DMS114 treated with DMSO at 0.1 percent for 48 hours (cell line): ENCODE results near the gene UNCX.
A peak's percentile ranks its signal among the peaks of the same experiment; 100 is the strongest.
"Not testable (repeated sequence)": the region's sequence is repeated elsewhere in the genome, so short reads cannot be mapped to it uniquely, and the experiment has no call there.

Experiments
- DNase-seq: peaks from one replicate; lab custom pipeline; 2025; ENCODE audit not compliant: unreplicated experiment; lab: John Stamatoyannopoulos, UW

The UNCX gene

DNA sequence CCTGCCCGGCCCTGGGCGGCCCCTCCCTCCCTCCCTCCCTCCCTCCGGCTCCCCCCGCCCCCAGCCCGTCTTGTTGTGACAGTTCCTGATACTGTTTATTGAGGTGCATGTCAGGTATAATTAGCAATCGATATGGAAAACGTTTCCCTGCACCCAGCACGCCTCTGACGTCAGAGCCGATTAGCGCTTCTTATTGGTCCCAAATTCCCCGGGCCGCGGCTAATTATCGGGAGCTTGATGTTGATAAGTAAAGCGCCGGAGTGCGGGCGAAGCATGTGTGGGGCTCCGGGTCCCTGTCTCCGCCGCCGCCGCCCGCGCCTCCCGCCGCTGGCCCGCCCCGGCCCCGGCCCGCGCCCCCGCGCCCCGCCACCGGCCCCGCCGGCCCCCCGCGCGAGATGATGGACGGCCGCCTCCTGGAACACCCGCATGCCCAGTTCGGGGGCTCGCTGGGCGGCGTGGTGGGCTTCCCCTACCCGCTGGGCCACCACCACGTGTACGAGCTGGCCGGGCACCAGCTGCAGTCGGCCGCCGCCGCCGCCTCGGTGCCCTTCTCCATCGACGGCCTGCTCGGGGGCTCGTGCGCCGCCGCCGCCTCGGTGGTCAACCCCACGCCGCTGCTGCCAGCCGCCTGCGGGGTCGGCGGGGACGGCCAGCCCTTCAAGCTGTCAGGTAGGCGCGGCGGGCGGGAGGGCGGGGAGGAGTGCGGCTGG, at the start of gene UNCX:
Gene UNCX, plus strand, starts transcription at position 250 of the 710 bp plus-strand sequence. Its CDS starts 146 bp downstream, at position 396.
- no peak for DNase-seq

DNA sequence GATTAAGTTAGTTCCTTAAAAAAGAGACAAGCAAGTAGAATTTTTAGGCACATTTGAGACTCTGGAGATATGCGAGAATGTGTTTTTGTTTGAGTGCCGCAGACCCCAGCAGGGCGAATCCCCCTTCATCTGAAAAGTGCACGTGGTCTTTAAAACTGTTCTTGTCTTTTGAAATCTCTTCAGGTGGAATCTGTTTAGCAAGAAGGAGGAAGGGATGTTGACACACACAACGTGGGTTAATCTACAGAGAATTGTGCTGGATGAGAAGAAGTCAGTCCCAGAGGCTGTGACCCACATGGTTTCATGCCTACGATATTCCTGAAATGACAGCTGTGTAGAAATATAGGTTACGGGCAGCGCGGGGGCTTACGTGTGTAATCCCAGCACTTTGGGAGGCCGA, 45.5 kb upstream of the UNCX start:
- DNase-seq = no peak

DNA sequence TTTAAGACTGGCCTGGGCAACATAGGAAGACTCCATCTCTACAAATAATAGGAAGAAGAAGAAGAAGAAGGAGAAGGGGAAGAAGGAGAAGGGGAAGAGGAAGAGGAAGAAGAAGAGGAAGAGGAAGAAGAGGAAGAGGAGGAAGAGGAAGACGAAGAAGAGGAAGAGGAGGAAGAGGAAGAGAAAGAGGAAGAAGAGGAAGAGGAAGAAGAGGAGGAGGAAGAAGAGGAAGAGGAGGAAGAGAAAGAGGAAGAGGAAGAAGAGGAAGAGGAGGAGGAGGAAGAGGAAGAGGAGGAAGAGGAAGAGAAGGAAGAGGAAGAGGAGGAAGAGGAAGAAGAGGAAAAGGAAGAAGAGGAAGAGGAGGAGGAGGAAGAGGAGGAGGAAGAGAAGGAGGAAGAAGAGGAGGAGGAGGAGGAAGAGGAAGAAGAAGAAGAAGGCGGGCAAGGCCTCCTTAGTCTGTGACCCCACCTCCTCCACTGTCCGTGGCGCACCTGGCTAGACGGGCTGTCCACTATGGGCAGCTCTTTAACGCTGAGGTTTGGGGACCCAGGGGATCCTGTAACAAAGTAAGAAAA, 43.9 kb upstream of the UNCX start:
- no peak for DNase-seq

DNA sequence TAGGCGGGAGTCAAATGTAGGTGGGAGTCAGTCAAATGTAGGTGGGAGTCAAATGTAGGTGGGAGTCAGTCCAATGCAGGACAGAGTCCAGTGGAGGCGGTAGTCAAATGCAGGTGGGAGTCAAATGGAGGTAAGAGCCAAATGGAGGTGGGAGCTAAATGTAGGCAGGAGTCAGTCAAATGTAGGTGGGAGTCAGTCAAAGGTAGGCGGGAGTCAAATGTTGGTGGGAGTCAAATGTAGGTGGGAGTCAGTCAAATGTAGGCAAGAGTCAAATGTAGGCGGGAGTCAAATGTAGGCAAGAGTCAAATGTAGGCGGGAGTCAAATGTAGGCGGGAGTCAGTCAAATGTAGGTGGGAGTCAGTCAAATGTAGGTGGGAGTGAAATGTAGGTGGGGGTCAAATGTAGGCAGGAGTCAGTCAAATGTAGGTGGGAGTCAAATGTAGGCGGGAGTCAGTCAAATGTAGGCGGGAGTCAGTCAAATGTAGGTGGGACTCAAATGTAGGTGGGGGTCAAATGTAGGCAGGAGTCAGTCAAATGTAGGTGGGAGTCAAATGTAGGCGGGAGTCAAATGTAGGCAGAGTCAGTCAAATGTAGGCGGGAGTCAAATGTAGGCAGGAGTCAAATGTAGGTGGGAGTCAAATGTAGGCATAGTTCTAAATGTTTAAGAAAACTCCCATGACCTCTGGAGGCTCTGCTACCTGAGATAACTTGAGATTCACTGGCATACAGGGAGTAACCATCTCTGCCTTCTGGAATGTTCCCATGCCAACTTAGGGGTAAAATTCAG, 42.5 kb upstream of the UNCX start:
- no peak for DNase-seq

DNA sequence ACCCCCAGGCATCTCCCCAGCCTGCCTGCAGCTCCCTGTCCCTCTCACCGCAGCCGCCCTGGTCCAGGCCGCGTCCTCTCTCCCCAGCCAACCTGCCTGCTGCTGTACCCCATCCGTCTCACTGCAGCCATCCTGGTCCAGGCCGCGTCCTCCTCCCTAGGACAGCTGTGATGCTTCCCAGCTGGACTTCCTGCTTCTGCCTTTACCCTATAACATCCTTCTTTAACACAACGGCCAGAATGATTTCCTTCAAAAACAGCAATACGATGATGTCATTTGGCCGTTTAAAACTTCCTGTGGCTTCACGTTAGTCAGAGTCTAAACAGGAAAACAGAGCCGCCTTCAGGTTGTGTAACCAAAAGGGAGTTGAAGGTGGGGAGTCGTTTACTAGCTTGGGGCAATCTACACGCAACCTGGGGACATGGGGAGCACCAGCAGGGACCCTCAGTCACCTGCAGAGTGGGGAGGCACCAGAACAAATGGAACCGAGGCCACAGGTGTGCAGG, 40.4 kb upstream of the UNCX start:
- no peak for DNase-seq

- DNase-seq = peak; percentile 38
These were observed 38.9 kb upstream of the UNCX start for GRCh38 chr7:1193593-1194424.

GRCh38 chr7:1196441-1196840, 36.2 kb upstream of the UNCX start:
- not testable (repeated sequence) for DNase-seq

- DNase-seq = no peak
These were observed 35.7 kb upstream of the UNCX start for GRCh38 chr7:1196950-1197349.

DNA sequence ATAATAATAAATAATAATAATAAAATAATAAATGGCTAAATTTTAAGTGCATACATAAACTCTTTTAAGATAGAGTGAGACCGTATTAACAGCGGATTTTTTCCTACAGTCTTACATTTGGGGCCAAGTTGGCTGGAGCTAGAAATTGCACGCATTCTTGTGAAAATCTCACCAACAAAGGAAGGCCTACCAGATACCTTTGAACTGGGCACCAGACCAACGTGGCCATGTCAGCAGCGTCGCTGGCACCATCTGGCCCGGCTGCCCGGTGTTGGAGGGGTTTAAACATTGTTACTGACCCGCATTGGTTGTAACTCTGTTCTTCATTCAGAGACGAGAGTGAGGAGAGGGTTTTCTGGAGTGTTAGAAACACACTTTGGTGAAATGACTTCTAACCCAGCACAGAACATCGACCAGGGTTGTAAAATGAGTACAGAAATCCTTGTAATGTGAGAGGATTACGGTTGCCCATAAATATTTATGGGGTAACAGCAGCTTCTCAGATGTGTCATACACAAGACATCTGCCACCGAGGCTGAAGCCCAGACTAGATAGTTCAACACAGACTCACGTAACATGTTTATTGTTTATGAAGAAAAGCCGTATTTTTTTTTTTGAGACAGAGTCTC, 34.6 kb upstream of the UNCX start:
- no peak for DNase-seq

DNA sequence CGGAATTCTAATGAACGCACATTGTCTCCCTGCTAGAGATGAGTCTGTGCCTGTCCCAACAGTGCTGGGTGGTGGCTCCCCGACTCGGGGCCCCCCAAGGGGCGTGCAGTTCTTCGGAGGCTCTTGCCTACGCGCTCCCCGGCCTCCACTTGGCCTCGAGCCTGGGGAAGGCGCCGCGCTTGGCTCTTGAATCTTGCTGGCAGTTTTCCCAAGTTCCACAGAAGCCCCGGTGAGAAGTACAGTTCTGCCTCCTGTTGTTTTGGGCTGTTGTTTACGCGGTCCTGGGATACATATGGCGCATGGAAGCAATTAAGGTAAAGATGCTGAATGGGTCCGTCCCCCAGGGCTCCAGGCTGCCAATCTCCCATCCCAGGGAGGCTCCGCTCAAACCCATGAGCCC, 32.6 kb upstream of the UNCX start:
- DNase-seq = no peak

DNA sequence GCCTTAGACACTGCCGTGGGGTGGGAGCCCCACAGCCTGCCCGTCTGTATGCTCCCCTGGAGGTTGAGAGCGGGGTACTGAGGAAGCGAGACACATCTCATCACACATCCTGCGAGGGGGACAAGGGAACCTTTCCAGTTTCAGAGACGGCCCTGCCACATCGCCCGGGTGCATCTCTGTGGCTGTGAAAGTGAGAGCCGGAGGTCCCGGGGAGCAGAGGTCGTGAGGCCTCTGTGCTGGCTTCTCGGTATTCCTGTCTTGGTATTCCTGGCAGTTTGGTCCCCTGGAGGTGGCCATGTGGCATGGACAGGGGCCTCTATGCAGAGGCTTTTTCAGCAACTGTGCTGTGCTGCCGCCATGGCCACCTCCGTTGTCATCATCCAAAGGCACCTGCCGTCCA, 30.8 kb upstream of the UNCX start:
- no peak for DNase-seq

- DNase-seq = not testable (repeated sequence)
These were observed 29.8 kb upstream of the UNCX start for GRCh38 chr7:1202914-1203313.

DNA sequence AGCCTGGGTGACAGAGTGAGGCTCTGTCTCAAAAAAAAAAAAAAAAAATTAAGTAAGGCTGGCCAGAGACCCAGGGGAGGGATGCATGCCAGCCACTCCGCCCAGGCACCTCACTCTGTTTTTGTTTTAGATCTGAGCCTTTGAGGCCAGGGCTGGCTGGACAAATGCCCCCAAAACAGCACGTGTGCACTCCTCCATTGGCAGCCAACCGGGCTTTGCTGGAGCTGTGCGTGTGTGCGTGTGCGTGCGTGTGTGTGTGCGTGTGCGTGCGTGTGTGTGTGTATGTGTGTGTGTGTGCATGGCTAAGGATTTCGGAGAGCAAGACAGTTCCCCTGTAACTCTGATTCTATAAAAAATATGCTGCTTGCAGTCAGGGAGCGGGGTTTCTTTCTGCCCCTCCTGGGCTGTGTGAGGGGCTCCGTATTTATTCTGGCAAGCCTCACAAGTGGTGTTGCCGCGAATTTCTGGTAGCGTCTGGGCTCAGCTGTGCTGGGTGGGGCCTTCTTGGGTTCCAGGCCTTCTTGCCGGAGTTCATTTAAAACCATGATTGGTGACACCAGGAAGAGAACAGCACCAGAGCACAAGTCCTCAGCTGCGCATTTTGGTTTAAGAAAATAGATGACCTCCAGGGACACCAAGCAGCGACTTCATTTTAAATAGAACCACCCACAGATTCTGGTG, 28.1 kb upstream of the UNCX start:
- no peak for DNase-seq

DNA sequence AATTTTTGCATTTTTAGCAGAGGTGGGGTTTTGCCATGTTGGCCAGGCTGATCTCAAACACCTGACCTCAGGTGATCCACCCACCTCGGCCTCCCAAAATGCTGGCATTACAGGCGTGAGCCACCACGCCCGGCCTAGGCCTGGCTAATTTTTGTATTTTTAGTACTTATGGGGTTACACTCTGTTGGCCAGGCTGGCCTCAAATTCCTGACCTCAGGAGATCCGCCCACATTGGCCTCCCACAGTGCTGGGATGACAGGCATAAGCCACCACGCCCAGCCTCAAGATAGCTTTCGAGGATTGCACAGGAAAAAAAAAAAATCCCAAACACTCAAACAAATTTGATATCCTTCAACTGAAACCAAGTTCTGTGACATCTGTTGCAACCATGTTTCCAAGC, 26.9 kb upstream of the UNCX start:
- not testable (repeated sequence) for DNase-seq

DNA sequence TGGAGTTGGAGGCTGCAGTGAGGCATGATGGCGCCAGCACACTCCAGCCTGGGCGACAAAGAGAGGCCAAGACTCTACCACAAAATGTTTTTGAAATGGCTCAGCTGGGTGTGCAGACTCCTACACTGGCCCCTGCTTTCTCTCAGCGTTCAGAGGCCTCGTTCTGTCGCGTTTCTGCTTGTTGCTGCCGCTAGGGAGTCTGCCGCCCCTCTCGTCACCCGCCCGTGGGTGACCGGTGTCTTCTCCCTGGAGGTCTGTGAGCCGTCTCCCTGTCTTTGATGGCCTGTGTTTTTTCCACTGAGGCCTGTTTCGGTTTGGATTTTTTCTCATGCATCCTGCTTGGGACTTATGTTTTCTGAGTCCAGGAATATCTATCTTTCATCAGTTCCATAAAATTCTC, 23.6 kb upstream of the UNCX start:
- no peak for DNase-seq

GRCh38 chr7:1210321-1210978, 22.2 kb upstream of the UNCX start:
- no peak for DNase-seq

- no peak for DNase-seq
These were observed 21.6 kb upstream of the UNCX start for GRCh38 chr7:1210979-1211608.

DNA sequence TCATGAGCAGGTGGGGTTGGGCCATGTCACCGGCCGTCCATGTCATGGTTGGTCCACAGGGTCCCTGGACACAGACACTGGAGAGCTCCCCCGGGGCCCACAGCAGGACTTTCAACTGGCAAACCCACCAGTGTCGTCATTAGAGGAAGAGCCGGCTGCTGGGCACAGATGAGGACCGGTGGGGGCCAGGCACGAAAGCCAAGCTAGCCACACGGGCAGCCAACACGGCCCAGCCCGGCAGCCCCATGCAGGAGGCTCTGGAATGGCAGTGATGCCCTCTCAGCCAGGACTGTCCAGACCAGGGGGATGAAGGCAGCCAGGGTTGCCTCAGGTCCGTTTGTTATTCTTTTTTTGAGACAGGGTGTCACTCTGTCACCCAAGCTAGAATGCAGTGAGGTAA, 21.1 kb upstream of the UNCX start:
- no peak for DNase-seq

DNA sequence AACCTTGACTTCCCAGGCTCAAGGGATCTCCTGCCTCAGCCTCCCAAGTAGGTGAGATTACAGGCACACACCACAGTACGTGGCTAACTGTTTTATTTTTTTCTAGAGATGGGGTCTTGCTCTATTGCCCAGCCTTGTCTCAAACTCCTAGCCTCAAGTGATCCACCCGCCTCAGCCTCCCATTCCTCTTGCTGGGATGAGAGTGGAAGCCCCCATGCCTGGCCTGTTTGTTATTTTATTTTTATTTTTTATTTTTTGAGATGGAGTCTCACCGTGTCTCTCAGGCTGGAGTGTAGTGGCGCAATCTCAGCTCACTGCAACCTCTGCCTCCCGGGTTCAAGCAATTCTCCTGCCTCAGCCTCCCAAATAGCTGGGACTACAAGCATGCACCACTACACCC, 20.6 kb upstream of the UNCX start:
- not testable (repeated sequence) for DNase-seq
